GM18505 (cell line): ENCODE data around the gene WDR48.

ENCODE experiments used
- ATAC-seq: cut with Tn5 transposase; IDR thresholded peaks from one replicate; pipeline ENCODE4 v1.9.1; 2021; ENCODE audit not compliant: unreplicated experiment
- POLR2A ChIP-seq: IDR thresholded peaks from 4 replicates; pipeline ENCODE4 v1.6.1; 2011; ENCODE audit warnings: borderline replicate concordance; ENCODE audit not compliant: insufficient read depth, insufficient read length; ENCODE audit errors: extremely low read depth

The WDR48 gene

DNA sequence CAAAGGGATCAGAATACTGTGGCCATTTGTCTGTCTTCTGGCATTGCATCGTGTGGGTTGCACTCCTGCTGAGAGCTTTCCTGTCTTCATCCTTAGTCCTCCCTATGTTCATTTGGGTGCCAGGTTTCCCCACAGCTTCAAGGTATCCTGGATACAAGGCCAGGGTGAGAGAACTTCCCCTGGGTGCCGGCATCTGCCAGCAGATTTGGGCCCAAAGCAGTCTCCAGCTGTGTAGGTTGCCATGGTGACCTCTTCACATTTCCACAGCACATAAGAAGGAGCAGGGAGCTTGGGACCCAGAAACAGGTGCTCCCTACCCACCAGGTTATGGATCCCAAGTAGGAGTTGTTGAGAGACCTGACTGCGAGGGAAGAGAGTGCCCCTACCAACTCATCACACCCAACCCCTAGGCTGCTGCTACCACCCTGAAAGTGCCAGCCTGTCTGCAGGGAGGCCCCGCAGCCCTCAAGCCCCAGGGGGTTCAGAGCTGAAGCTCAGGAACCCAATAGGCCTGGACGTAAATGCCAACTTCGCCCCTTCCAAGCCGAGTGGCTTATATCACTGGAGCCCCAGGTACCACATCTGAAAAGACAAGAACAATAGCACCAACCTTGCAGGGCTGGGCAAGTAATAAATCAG lies 75.6 kb downstream of the WDR48 start:
- no peak for TF ChIP-seq POLR2A
- no peak for ATAC-seq

DNA sequence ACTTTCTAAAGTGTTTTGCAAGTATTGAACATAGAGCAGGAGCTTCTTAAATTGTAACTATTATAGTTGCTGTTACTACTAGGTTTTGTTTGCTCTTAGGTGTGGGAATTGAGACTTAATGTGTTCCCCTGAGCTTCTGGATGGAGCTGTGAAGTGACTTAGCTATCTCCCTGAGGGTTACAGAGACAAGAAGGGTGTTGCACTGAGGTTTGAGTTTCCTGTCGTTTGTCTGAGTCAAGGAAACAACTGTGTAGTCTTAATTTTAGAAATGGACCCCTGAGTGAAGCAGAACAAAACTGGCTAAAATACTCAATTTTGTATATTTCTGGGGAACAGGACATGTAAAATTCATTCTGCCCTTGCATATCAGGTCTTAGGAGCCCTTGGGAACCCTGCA lies 76.1 kb downstream of the WDR48 start:
- no peak for TF ChIP-seq POLR2A
- no peak for ATAC-seq

DNA sequence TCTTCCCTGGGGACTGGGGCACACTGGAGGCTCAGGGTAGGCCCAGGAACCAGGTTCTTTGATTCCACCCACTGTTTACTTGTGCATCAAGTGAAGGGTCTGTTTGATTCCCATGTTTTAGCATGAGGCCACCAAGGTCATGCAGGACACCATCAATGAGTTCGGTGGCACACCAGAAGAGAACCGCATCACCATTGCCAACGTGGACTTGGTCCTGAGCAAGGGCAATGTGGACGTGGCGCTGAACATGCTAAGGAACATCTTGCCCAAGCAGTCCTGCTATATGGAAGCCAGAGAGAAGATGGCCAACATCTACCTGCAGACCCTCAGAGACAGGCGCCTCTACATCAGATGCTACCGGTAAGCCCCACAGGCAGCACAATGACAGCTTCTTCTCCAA lies 77.1 kb downstream of the WDR48 start:
- no peak for TF ChIP-seq POLR2A
- no peak for ATAC-seq

DNA sequence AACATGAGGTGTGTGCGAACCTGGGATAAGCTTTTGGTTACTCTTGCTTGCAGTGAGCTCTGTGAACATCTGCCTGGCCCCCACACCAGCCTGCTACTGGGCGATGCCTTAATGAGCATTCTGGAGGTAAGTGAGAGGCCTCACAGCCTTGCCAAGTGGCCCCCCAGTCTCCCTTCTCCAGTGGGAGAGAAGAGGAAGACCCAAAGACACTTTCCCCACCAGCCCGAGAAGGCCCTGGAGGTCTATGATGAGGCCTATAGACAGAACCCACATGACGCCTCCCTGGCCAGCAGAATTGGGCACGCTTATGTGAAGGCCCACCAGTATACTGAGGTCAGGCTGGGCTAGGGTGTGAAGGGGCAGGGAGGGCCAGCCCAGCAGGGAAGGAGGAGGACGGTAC lies 78.2 kb downstream of the WDR48 start:
- TF ChIP-seq POLR2A = no peak
- no peak for ATAC-seq

DNA sequence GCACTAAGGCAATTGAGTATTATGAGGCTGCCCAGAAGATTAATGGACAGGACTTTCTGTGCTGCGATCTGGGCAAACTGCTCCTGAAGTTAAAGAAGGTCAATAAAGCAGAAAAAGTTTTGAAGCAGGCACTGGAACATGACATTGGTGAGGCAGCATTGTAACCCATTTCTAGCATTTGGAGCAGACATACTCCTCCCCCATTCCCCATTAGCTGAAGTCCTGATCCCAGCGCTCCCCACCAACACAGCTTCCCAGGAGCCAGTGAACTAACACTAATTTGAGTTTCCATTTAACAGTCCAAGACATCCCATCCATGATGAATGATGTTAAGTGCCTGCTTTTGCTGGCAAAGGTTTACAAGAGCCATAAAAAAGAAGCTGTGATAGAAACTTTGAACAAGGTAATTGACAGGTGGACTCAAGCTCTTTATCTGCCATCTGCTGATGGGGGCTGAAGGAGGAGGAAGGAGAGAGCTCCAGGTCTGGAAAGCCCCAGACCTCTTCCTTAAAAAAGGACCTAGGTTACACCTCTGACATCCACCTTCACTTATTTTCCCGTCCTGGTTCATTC lies 79.0 kb downstream of the WDR48 start:
- no peak for ATAC-seq
- TF ChIP-seq POLR2A = no peak

DNA sequence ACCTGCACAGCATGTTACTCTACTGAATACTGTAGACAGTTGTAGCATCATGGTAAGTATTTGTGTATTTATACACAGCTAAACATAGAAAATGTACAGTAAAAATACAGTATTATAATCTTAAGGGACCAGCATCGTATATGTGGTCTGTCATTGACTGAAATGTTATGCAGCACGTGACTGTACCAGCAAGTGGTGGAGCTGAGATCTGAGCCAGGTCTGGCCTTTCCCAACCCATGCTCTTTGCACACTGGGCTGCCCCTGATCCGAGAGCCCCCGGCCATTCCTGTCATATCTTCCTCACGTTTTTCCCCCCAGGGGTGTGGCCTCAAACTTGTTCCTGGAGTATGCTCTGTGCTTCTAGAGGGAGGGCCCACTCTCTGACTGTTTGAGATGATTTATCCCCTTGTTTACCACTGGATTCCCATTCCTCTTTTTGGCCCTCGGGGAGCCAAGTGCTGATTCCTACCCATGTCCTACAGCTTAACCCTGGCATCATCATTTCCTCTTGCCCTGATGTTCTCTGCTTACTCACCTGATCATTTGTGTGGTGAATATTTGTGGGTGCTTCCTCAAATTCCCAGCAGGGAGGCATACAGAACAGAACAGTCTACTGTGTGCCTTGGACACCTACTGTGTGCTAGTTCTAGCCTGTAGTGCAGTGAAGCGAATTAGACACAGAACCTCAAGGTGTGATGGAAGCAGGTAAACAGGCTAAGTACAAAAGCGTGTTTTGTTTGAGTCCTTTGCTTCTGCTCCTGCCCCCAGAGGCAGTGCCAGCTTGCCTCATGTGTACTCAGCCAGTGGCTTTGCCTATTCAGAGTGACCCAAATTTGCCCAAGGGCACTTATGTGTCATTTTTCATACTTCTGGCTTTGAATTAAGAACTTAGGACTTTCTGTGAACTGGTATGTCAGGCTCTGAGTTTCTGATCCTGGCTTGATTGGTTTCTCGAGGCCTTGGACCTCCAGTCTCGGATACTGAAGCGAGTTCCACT lies 80.6 kb downstream of the WDR48 start:
- TF ChIP-seq POLR2A = no peak
- no peak for ATAC-seq

DNA sequence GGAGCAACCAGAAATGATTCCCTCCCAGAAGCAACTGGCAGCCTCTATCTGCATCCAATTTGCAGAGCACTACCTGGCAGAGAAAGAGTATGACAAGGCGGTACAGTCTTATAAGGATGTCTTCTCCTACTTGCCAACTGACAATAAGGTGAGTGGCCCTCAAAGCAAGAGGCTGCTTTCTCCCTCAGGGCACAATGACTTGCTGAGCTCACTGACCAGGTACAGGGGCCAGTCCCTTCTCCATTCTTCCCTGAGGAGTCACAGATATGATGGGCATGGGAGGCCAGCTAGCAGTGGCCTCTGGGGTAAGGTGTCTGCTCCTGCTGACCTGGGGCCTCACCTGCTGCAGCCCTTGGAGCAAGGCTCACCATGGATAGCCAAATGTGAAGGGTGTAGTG lies 81.3 kb downstream of the WDR48 start:
- TF ChIP-seq POLR2A = no peak

DNA sequence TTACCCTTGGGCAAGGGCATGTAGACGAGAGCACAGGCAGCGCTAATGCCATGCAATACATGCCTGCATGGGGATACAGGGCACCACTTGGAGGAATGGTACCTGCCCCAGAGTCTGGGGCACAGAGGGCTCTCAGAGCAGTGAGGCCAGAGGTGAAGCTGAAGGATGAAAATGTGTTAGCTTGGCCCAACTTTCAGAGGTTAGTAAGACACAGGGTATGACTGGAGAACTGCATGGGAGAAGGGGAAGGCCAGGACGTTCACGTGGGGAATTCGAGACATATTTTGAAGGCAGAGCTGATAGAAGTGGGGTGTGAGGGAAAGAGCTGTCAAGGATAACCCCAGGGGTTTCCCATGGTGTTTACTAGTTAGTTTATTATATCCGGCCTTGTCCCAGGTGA lies 82.0 kb downstream of the WDR48 start:
- TF ChIP-seq POLR2A = no peak

More for the DNA sequence above, 81.3 kb downstream of the WDR48 start:
- ATAC-seq = no peak

DNA sequence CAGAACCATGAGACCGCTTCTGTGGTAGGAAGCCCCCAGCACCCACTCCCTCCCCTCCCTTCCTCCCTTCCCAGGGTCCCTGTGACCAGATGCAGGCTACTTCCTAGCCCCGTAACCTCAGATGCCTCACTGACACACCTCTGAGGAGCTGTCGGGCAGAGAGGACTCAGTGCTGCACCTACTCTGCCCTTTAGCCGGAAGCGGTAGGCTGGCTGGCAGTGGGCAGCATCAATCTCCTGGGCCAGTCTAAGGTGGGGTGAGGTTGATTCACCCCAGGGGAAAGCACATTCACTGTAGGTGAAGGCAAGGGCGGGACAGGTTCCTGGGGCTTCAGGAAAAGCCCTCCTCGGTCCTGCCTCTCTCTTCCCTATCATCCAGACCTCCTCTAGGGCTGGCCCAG lies 82.5 kb downstream of the WDR48 start:
- no peak for TF ChIP-seq POLR2A
- ATAC-seq = no peak

More for the DNA sequence above, 82.0 kb downstream of the WDR48 start:
- ATAC-seq = no peak

DNA sequence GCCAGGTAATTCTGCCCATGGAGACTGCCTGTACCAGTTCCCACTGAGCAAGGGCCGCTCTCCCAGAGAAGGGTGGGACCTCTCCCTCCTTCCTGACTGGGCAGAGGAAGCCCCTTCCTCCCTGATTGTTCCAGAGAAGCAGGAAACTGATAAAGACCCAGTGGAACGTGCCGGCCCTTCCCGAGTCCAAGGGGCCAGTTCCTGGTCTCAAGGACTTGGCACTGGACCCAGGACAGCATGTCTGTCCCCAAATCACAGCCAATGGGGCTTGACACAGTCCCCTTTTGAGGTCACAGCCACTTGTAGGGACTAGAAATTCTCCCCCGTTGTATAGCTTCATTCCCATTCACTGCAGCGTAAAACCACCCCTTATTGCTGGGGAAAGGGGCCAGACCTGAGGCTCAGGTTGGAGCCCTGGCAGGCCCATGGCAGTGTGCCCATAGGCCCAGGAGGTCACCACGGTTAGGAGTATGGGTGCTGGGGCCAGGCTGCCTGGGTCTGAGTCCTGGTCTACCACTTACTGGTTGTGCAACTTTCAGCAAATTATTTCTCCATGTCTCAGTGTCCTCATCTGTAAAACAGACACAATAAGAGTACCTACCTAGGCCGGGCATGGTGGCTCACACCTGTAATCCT lies 83.5 kb downstream of the WDR48 start:
- no peak for TF ChIP-seq POLR2A
- ATAC-seq = no peak

DNA sequence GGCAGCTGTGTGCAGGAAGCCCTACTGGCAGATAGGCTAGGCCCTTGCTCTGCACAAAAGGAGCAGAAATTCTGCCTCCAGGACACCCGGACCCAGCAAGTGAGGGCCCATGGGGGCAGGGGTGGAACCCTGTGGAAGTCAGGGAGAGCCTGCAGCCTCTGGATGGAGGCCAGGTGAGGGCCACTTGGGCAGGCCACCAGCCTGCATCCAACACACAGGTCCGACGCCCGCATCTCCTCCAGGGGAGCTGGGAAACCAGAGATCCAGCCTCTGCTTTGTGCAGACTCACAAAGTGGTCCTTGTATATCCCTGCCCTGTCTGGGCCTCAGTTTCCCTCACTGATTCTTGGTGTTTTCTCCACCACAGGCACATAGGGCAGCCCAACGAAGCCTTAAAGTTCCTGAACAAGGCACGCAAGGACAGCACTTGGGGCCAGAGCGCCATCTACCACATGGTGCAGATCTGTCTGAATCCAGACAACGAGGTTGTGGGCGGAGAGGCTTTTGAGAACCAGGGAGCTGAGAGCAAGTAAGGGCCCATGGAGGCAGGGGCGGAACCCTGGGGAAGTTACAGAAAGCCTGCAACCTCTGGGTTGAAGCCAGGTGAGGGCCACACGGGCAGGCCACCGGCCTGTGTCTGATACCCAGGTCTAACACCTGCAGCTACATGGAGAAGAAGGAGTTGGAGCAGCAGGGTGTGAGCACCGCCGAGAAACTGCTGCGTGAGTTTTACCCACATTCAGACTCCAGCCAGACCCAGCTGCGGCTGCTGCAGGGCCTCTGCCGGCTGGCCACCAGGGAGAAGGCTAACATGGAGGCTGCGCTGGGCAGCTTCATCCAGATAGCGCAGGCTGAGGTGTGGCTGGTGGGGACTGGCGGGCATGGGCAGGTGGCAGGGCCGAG lies 85.0 kb downstream of the WDR48 start:
- no peak for TF ChIP-seq POLR2A
- ATAC-seq = no peak

DNA sequence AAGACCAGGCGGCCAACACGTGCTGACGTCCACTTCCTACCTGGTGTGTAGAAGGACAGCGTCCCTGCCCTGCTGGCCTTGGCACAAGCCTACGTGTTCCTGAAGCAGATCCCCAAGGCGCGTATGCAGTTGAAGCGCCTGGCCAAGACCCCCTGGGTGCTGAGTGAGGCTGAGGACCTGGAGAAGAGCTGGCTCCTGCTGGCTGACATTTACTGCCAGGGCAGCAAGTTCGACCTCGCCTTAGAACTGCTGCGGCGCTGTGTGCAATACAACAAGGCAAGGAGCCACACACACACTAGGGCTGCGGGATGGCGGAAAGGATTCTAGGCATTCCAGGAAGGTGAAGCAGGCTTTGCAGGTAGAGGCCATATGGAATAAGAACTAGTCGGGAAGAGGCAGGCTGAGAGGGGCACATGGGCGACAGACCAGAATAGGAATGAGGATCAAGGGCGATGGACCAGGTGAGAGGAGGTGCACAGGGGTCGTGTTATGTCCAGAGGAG lies 85.7 kb downstream of the WDR48 start:
- TF ChIP-seq POLR2A = no peak
- ATAC-seq = no peak

DNA sequence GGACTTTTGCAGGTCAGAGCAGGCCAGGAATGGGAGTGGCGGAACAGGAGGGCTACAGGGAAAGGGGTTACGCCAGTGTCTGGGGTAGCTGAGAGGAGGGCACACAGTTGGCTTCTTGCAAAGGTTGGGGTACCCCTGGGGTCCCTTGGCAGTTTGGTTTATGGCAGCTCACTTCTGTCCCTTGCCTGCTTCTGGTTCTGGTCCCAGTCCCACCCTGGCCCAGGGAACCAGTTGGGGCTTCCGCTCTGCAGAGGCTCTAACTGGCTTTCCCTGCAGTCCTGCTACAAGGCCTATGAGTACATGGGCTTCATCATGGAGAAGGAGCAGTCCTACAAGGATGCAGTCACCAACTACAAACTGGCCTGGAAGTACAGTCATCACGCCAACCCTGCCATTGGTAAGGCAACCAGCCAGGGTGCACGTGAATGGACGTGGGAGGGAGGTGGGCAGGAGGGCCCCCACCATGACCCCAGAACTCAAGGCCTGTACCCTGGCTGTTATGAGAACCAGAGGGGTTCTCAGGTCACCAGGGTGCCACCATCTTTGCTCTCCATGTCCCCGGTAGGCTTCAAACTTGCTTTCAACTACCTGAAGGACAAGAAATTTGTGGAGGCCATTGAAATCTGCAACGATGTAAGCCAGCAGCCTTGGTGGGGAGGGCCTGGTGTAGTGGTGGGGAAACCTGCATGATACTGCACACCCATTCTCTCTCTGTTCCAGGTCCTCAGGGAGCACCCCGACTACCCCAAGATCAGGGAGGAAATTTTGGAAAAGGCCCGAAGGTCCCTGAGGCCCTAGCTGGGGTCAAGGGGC lies 86.4 kb downstream of the WDR48 start:
- ATAC-seq = no peak
- no peak for TF ChIP-seq POLR2A
